ENCODE results near the gene RASGEF1B.

DNA sequence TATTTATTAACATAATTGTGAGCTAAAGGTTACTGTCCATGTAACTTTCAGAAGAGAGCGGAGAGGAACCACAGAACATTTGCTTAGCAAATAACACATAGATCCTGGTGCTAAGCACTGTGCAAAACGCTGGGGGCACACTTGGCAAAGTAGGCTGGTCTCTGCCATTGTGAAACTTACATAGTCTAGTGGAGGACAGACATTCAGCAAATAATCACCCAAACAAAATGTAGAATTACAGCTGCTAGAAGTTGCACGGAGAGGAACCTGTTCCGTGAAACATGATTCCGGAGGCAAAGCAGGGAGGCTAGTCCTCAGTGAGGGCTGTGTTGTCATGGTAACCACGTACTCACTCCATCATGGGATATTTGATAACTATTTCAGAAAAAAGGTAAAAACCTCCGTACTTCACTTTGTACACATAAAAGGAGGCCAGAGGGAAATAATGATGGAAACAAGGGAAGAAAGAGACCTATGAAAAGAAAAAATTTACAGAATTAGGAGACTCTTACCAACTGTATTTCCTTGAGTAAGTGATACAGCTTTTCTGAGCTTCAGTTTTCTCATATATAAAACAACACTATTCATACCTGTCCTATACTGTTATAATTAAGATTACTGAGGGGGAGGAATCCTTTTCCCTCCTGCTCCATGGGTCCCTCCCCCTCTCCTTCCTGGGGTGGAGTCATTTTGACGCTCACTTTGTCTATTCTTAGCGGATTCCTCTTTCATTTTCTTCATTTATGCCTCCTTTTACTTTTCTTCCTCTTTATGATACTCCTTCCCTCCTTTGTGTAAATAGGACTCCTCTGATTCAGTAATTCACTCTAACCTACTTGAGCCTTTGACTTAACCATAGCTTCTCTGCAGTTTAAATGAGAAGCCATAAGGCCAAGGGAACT, 825 bp upstream of the RASGEF1B start:
- TF ChIP-seq, protein P1, sequence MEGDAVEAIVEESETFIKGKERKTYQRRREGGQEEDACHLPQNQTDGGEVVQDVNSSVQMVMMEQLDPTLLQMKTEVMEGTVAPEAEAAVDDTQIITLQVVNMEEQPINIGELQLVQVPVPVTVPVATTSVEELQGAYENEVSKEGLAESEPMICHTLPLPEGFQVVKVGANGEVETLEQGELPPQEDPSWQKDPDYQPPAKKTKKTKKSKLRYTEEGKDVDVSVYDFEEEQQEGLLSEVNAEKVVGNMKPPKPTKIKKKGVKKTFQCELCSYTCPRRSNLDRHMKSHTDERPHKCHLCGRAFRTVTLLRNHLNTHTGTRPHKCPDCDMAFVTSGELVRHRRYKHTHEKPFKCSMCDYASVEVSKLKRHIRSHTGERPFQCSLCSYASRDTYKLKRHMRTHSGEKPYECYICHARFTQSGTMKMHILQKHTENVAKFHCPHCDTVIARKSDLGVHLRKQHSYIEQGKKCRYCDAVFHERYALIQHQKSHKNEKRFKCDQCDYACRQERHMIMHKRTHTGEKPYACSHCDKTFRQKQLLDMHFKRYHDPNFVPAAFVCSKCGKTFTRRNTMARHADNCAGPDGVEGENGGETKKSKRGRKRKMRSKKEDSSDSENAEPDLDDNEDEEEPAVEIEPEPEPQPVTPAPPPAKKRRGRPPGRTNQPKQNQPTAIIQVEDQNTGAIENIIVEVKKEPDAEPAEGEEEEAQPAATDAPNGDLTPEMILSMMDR (IDR thresholded peaks at IDR 0.05): peak in 1 of 3 experiments; percentile 17
- TF ChIP-seq POLR2A (IDR thresholded peaks at IDR 0.05): no peak
- no peak for TF ChIP-seq POLR2AphosphoS5 (IDR thresholded peaks at IDR 0.05; ENCODE audit: insufficient read depth in 1 of 2, low read depth in 1 of 2)

All from vagina (tissue), 2 donors.